Heart left ventricle (tissue), 16 donors: ENCODE data around the gene NPY4R2. TPM values are rescaled to one million over a fixed set of nuclear protein-coding genes. Genes with fewer than 3 reads are reported as not detected.
"Not testable (repeated sequence)": the region's sequence is repeated elsewhere in the genome, so short reads cannot be mapped to it uniquely, and the experiment has no call there.

Experiments used
- ATAC-seq, 4 donors: fragments of 200-7000 bp; cut with Tn5 transposase; one replicate each; pipeline ENCODE4 v1.9.1; 2020 to 2022; ENCODE audit warnings: moderate library complexity in 4 of 4, mild to moderate bottlenecking in 3 of 4, moderate number of reproducible peaks in 1 of 4
- DNase-seq, 5 donors: peaks; one replicate each; pipeline ENCODE4 v3.0.0-alpha.2; 2020
- H3K27ac ChIP-seq, 12 donors: fragments of 200-600 bp; sonication (generic) in 4 of 12; one replicate each; pipeline versions ENCODE4 v1.5.0 to v1.8.0; 2016 to 2022; ENCODE audit warnings: mild to moderate bottlenecking in 2 of 12
- H3K27me3 ChIP-seq, 9 donors: fragments of 200-600 bp; sonication (generic) in 2 of 9; one replicate each; pipeline versions ENCODE4 v1.5.1 to v1.8.0; 2016 to 2022; ENCODE audit warnings: mild to moderate bottlenecking in 3 of 9
- H3K36me3 ChIP-seq, 9 donors: fragments of 200-600 bp; sonication (generic) in 2 of 9; one replicate each; pipeline versions ENCODE4 v1.5.0 to v1.8.0; 2018 to 2022; ENCODE audit warnings: mild to moderate bottlenecking in 2 of 9
- H3K4me1 ChIP-seq, 12 donors: fragments of 200-600 bp; sonication (generic) in 4 of 12; one replicate each; pipeline versions ENCODE4 v1.5.0 to v1.8.0; 2016 to 2022; ENCODE audit warnings: mild to moderate bottlenecking in 3 of 12
- H3K4me3 ChIP-seq, 12 donors: fragments of 200-600 bp; sonication (generic) in 4 of 12; one replicate each; pipeline versions ENCODE4 v1.5.0 to v1.8.0; 2017 to 2022; ENCODE audit warnings: mild to moderate bottlenecking in 9 of 12, moderate library complexity in 4 of 12
- H3K9me3 ChIP-seq, 12 donors: fragments of 200-600 bp; sonication (generic) in 4 of 12; one replicate each; pipeline versions ENCODE4 v1.5.0 to v1.8.0; 2016 to 2022; ENCODE audit warnings: mild to moderate bottlenecking in 1 of 12
- WGBS, 4 donors: extraction: QIAGEN DNeasy Blood & Tissue Kit in 2 of 4; methylation state at CpG; one replicate each; pipeline versions ENCODE4 v1.1.5 to v1.1.7; 2013 to 2018; 5-methylcytosine and 5-hydroxymethylcytosine counted together
- intact Hi-C, 10 donors: fragments of 100-400 bp; cut with DNase I; formaldehyde crosslinking; loops; one replicate each; pipeline versions ENCODE4 v1.11.1 to v1.14.2; 2022
- polyA plus RNA-seq, 2 donors: library from polyadenylated mRNA; stranded (reverse); fragments of 200-250 nt; gene quantifications; one replicate each; pipeline ENCODE4 v1.2.3, GENCODE V29; 2013
- total RNA-seq, 9 donors: library from RNA; depleted of rRNA in 2 of 9; stranded (reverse); fragments of >200 nt in 2 of 9; fragmentation: NEBNext Ultra II Directional in 3 of 9; extraction: Animal tissue kit (Norgen Biotek cat#: 25700) in 3 of 9; gene quantifications; one replicate each; pipeline versions ENCODE4 v1.1.0 to v1.2.4, GENCODE V29; 2016 to 2023
- donor health status: ischemic (EF 13 %, LVEDD 7.1; RV severe dilation, severe dysfunction).
- donor health status: healthy with polysubstance abuse.
- donor health status: DM: no; HTN: yes; CAD: no.
- donor health status: DM: no; HTN: no; CAD: no.
- donor health status: ischemic (EF 25% LVEDD 6.9; RV normal size, moderate dysfunction).
- donor health status: ischemic (EF 25% LVEDD 5.7; RV mildly dilated, moderate dysfunction).
- donor health status: healthy.
- donor health status: DM: yes; HTN: yes; CAD: no.
- donor health status: ischemic (EF 35%, LVEDD 5.7; RV mildly dilated, moderate dysfunction).
- donor health status: nonischemic (EF 11% LVEDD 7.7; RV severe dilation, severe dysfunction).
- donor health status: DM: yes; HTN: yes; CAD: no.
- donor health status: PGD.
- donor health status: ischemic (EF 29% LVEDD 5.4; RV normal size, mild dysfunction).
- donor health status: nonischemic (EF 23%, LVEDD 6.1; RV moderate dilation, normal function).

NPY4R2 gene
- total and polyA plus RNA-seq, 11 donors: not detected

DNA sequence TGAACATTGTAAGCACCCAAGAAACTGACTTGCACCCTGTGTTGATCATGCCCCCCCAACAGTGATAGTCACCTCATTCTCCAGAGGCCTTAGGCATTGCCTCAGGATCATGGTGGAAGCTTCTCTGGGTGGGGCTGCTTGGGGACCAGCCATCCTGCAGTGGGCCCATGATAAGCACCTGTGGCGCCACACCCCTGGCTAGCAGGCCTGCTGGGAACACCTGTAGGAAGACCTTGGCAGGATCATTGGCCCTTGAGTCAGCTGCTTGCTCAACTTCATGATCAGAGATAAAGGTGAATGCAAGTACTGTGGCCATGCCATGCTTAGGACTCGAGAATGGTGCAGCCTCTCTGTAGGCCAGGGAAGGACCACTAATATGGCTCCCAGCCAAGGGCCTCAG, 42.2 kb downstream of the NPY4R2 start:
- H3K27ac ChIP-seq: not testable (repeated sequence)
- no CpG with 5 or more reads among the region's 2 CpGs for WGBS, 4 donors

DNA sequence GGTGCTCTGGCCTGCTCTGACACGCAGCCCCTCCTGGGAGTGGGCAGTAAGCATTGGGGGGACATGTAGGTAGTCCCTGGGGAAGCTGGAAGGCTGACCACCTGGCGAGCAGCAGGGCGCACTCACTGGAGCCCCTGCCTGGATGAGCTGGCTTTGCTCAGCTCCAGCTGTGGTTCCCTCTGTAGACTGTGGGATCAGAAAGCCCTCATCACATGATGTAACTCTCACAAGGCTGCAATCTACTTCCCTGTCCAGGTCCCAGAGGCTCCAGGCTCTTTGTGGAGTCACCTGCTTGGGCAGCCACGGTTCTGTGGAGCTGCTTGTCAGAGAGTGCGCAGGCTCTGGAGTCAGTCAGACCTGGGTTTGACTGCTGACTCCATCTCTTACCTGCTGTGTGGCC, 44.3 kb downstream of the NPY4R2 start:
- DNase-seq: not testable (repeated sequence)
- WGBS, 4 donors: no CpG with 5 or more reads among the region's 5 CpGs

More for the DNA sequence above, 42.2 kb downstream of the NPY4R2 start:
- intact Hi-C loops, H3K4me3 ChIP-seq, H3K4me1 ChIP-seq, H3K9me3 ChIP-seq, H3K27me3 ChIP-seq, ATAC-seq, H3K36me3 ChIP-seq, DNase-seq: not testable (repeated sequence)

DNA sequence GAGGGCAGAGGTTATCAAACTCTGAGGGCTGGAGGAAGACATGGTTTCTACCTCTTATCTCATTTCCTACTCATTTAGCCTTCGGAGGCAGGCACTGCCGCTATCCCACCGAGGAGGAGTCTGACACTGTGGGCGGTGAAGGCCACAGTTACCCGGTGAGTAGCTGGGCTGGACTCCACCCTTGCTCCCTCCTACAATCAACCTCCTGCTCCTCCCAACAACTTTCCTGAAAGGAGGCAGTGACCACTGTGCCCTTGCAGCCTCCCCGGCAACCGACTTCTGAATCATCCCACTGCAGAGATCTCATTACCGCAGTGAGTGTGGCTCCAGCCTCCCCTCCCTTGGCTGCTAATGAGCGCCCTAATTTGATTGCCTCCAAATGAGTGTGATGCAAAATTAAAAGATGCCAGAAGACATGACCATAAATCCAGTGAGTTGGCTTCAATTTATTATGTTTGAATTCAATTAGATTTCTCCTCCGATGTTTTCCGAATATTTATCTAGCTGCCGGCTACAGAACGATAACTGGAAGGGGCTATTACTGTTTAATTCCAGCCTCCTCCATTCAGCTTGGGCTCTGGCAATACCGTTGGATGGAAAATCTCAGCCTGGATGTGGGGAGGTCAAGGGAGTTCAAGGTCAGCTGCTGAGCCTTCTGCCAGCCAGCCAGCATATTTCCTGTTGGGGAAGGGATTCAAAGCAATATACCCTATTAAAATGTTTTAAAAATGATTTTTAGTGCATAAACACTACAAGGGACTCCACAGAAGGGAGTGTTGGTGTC, 46.0 kb downstream of the NPY4R2 start:
- H3K9me3 ChIP-seq, DNase-seq, H3K4me3 ChIP-seq, H3K27me3 ChIP-seq, H3K27ac ChIP-seq, H3K36me3 ChIP-seq, H3K4me1 ChIP-seq, intact Hi-C loops: not testable (repeated sequence)
- peak in 3 of 4 donors; percentile 70 to 73 (median 72) for ATAC-seq
- WGBS, 4 donors: 24 to 36% (median 30%) methylated on average over 4 to 5 of the region's 14 CpGs; no CpG with 5 or more reads in 1 of the 4 donors

More for the DNA sequence above, 44.3 kb downstream of the NPY4R2 start:
- ATAC-seq, intact Hi-C loops, H3K27ac ChIP-seq, H3K27me3 ChIP-seq, H3K36me3 ChIP-seq, H3K4me1 ChIP-seq, H3K9me3 ChIP-seq, H3K4me3 ChIP-seq: not testable (repeated sequence)

DNA sequence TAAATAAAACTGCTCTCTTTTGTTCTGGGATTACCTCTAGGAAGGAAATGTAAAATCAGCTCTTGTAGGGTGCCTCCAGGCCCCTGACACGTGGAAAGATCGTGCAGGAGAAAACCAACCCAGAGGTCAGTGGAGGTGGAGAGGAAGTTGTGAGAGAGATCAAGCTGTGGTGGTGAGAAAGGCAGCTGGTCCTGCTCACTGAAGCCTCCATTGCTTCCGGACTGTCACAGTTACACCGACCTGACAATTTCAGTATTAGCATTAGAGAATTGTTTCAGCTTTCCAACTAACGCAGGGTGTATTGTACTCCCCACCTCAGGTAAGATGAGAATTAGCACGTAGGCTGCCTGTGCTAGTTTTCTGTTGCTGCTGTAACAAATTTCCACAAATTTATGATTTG, 50.5 kb downstream of the NPY4R2 start:
- H3K27ac ChIP-seq, H3K9me3 ChIP-seq, H3K4me3 ChIP-seq, intact Hi-C loops, H3K27me3 ChIP-seq, H3K36me3 ChIP-seq, DNase-seq, H3K4me1 ChIP-seq: not testable (repeated sequence)
- WGBS, 4 donors: 79 to 85% (median 83%) methylated on average over 4 to 5 of the region's 6 CpGs
- ATAC-seq: peak in 1 of 4 donors; percentile 25

DNA sequence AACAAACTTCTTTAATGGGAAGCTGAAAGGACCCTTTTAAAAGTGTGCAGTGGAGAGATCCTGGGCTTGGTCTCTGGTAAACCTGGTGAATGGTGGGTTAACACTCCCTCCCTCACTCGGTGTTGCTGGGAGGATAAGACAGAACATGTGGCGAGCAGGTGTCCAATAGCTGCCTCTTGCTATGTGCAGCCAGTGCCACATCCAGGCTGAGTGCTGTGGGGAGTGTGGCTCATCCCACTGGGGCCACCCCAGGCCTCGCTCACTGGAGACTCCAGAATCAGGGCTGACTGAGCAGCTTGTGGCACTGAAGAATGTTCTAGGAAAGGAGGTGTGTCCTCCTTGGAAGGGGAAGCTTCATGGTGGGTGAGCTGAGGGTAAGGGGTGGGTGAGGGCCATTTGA, 51.6 kb downstream of the NPY4R2 start:
- H3K27me3 ChIP-seq, H3K27ac ChIP-seq, intact Hi-C loops, ATAC-seq, H3K4me3 ChIP-seq, H3K4me1 ChIP-seq, H3K9me3 ChIP-seq, H3K36me3 ChIP-seq, DNase-seq: not testable (repeated sequence)
- 68 to 81% (median 79%) methylated on average over 2 to 3 of the region's 3 CpGs for WGBS, 4 donors

DNA sequence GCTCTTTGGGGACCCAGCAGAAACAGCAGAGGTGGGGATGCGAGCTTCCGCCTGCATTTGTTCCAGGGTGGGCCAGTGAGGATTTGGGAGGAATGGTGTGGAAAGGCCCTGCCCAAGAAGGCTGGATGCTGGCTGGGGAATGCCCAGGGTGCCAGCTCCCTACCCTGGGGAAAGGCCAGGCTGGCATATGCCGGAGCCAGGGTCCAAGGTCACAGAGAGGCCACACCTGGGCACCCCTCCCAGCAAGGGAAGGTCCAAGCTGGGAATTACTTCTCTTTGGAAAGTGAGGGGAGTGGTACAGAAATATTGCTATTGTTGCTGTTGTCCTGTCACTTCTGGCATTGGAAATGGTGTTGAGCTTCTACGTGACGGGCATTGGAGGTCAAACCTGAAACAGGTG, 53.1 kb downstream of the NPY4R2 start:
- DNase-seq, H3K9me3 ChIP-seq, H3K4me1 ChIP-seq, intact Hi-C loops, ATAC-seq, H3K4me3 ChIP-seq, H3K27me3 ChIP-seq, H3K36me3 ChIP-seq, H3K27ac ChIP-seq: not testable (repeated sequence)
- WGBS, 4 donors: no CpG with 5 or more reads among the region's 5 CpGs

DNA sequence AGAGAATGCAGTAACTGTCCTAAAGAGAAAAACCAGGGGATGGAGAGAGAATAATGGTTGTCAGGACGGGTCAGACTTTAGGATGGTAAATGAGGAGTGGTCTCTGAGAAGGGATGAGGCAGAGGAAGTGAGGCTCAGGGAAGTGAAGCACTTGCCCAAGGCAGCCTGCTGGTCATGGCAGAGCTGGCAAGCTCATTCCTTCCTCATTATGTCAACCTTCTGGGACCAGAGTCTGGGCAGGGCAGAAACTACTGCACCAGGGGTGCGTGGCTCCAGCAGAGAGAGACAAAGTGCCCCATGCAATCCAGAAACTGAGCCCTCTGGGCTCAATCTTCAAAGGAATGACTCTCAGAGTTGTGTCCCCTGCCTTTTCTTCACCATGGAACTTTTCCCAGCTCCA, 53.6 kb downstream of the NPY4R2 start:
- H3K27ac ChIP-seq, DNase-seq, H3K27me3 ChIP-seq, H3K36me3 ChIP-seq, H3K9me3 ChIP-seq, H3K4me3 ChIP-seq, H3K4me1 ChIP-seq, ATAC-seq, intact Hi-C loops: not testable (repeated sequence)
- WGBS, 4 donors: 70 to 78% methylated on average over 1 of the region's 2 CpGs; no CpG with 5 or more reads in 2 of the 4 donors

Other genes starting within 250 kb of the NPY4R2 start
- 1 to 10 TPM in 6 of 9 donors, under 1 TPM in 3; 0.88 to 4.6 (median 1.6) TPM for gene SYT15B, start 155.1 kb upstream of the NPY4R2 start, total RNA-seq
- 1 to 10 TPM in 1 of 2 donors, under 1 TPM in 1; 0.53 to 1.1 TPM for gene SYT15B, start 155.1 kb upstream of the NPY4R2 start, polyA plus RNA-seq
- not detected for gene FAM25C, start 81.1 kb downstream of the NPY4R2 start, total RNA-seq
- gene FAM25C, start 81.1 kb downstream of the NPY4R2 start, polyA plus RNA-seq: not detected